Measurements from ENCODE around the gene PARP2. TPM values are rescaled to one million over a fixed set of nuclear protein-coding genes. Genes with fewer than 3 reads are reported as not detected.
"Not testable (repeated sequence)": the region's sequence is repeated elsewhere in the genome, so short reads cannot be mapped to it uniquely, and the experiment has no call there.

Gene PARP2
- total and polyA plus RNA-seq, 2 donors (not counting 1 experiment from before 2014, with no cell fraction given): 17.0 to 22.4 TPM

GRCh38 chr14:20350860-20351259, 7.4 kb downstream of the PARP2 start:
- Histone ChIP-seq H3K9ac (ENCODE audit: low read length) (no peak overlapping the region), H2AFZ (ENCODE audit: insufficient read depth, low read depth, low read length, poor library complexity, severe bottlenecking) (no peak overlapping the region), H4K20me1 (ENCODE audit: control insufficient read depth, insufficient read depth, low read length, poor library complexity, severe bottlenecking) (no peaks in the 10 kb centered on the region), H3K36me3 (replicated peaks in 1 of 2; ENCODE audit: control extremely low read depth in 1 of 2, control insufficient read depth in 1 of 2, extremely low read depth in 1 of 2, insufficient read depth in 2 of 2, low read length in 1 of 2) (peaks cover 10 to 34% of the 10 kb centered on the region in 2 experiments), H3K79me2 (ENCODE audit: control insufficient read depth, insufficient read depth, low read length) (peaks cover 7% of the 10 kb centered on the region), H3K4me3 (ENCODE audit: control extremely low read depth in 1 of 5, extremely low read depth in 1 of 5, insufficient read depth in 1 of 5, low read depth in 2 of 5, low read length in 4 of 5) (no peak overlapping the region), H3K4me1 (ENCODE audit: control insufficient read depth in 2 of 2, insufficient read depth in 2 of 2, low read length in 2 of 2) (no peaks in the 10 kb centered on the region), H3K9me3 (ENCODE audit: control extremely low read depth in 1 of 3, control insufficient read depth in 2 of 3, insufficient read depth in 1 of 3, low read length in 2 of 3) (no peaks in the 10 kb centered on the region), H3K4me2 (replicated peaks; ENCODE audit: low read depth, low read length, poor library complexity, severe bottlenecking) (no peak overlapping the region), H3K27ac (ENCODE audit: low read length in 2 of 2) (no peak overlapping the region), H3K27me3 (replicated peaks in 1 of 4; ENCODE audit: control extremely low read depth in 1 of 4, control insufficient read depth in 3 of 4, insufficient read depth in 4 of 4, low read length in 3 of 4) (no peaks in the 10 kb centered on the region)
- TF ChIP-seq EZH2 (IDR thresholded peaks at IDR 0.05; ENCODE audit: borderline replicate concordance, insufficient read depth, low read depth, low read length, poor library complexity, severe bottlenecking): no peak
- TF ChIP-seq, protein P1, sequence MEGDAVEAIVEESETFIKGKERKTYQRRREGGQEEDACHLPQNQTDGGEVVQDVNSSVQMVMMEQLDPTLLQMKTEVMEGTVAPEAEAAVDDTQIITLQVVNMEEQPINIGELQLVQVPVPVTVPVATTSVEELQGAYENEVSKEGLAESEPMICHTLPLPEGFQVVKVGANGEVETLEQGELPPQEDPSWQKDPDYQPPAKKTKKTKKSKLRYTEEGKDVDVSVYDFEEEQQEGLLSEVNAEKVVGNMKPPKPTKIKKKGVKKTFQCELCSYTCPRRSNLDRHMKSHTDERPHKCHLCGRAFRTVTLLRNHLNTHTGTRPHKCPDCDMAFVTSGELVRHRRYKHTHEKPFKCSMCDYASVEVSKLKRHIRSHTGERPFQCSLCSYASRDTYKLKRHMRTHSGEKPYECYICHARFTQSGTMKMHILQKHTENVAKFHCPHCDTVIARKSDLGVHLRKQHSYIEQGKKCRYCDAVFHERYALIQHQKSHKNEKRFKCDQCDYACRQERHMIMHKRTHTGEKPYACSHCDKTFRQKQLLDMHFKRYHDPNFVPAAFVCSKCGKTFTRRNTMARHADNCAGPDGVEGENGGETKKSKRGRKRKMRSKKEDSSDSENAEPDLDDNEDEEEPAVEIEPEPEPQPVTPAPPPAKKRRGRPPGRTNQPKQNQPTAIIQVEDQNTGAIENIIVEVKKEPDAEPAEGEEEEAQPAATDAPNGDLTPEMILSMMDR (IDR thresholded peaks at IDR 0.05): no peak
- intact Hi-C loops (cut with micrococcal nuclease): no loop called here
- ATAC-seq (ENCODE audit: low read depth) (no peak), DNase-seq (no peak)
- ChIA-PET CTCF (interaction anchor here (1.3 to 4.2 kb wide), 2 partner anchors 11 to 24 kb away, joined by 3 to 36 read pairs; no protein-coding TSS in a partner anchor), POLR2A (no interaction called here)
- Mint-ChIP-seq H3K4me1 (no peaks in the 10 kb centered on the region), H3K27ac (peak overlapping the region; percentile 43), H3K9me3 (ENCODE audit: insufficient read depth) (no peaks in the 10 kb centered on the region), H3K27me3 (no peaks in the 10 kb centered on the region), H3K4me3 (no peak overlapping the region)

DNA sequence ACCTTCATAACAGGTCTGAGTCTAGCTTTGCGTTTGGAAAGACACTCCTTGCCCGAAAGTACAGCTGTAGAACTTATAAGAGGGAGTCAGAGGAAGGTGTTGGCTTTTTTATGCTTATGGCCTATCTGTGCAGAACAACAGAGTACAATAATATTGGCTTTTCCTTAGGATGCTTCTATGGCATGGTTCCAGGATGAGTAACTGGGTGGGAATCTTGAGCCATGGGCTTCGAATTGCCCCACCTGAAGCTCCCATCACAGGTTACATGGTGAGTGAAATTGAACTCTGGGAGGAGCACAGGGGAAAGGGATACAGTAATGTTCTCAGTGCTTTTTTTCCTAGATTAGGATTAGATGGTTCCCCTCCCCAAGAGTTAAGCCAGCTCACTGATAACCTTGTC, 13.0 kb downstream of the PARP2 start:
- Histone ChIP-seq H3K36me3 (replicated peaks in 1 of 2; ENCODE audit: control extremely low read depth in 1 of 2, control insufficient read depth in 1 of 2, extremely low read depth in 1 of 2, insufficient read depth in 2 of 2, low read length in 1 of 2) (peaks cover 12 to 43% of the 10 kb centered on the region in 2 experiments), H3K4me3 (ENCODE audit: control extremely low read depth in 1 of 5, extremely low read depth in 1 of 5, insufficient read depth in 1 of 5, low read depth in 2 of 5, low read length in 4 of 5) (no peak overlapping the region), H3K4me2 (replicated peaks; ENCODE audit: low read depth, low read length, poor library complexity, severe bottlenecking) (no peak overlapping the region), H3K27me3 (replicated peaks in 1 of 4; ENCODE audit: control extremely low read depth in 1 of 4, control insufficient read depth in 3 of 4, insufficient read depth in 4 of 4, low read length in 3 of 4) (no peaks in the 10 kb centered on the region), H3K9ac (ENCODE audit: low read length) (no peak overlapping the region), H3K4me1 (ENCODE audit: control insufficient read depth in 2 of 2, insufficient read depth in 2 of 2, low read length in 2 of 2) (no peaks in the 10 kb centered on the region), H2AFZ (ENCODE audit: insufficient read depth, low read depth, low read length, poor library complexity, severe bottlenecking) (no peak overlapping the region), H3K9me3 (ENCODE audit: control extremely low read depth in 1 of 3, control insufficient read depth in 2 of 3, insufficient read depth in 1 of 3, low read length in 2 of 3) (no peaks in the 10 kb centered on the region), H3K27ac (ENCODE audit: low read length in 2 of 2) (no peak overlapping the region), H3K79me2 (ENCODE audit: control insufficient read depth, insufficient read depth, low read length) (no peaks in the 10 kb centered on the region), H4K20me1 (ENCODE audit: control insufficient read depth, insufficient read depth, low read length, poor library complexity, severe bottlenecking) (no peaks in the 10 kb centered on the region)
- TF ChIP-seq, protein P1 (IDR thresholded peaks at IDR 0.05): no peak
- TF ChIP-seq EZH2 (IDR thresholded peaks at IDR 0.05; ENCODE audit: borderline replicate concordance, insufficient read depth, low read depth, low read length, poor library complexity, severe bottlenecking): no peak
- intact Hi-C loops (cut with micrococcal nuclease): no loop called here
- 86% methylated on average over 2 of the region's 3 CpGs for WGBS (ENCODE audit: insufficient coverage)
- H3K9me3 Mint-ChIP-seq (ENCODE audit: insufficient read depth): no peaks in the 10 kb centered on the region
- H3K4me1 Mint-ChIP-seq: peaks cover 6% of the 10 kb centered on the region
- DNase-seq (no peak), ATAC-seq (ENCODE audit: low read depth) (no peak)
- ChIA-PET POLR2A (interaction anchor here (0.6 kb wide), 1 partner anchor 11 kb away, joined by 4 read pairs; no protein-coding TSS in a partner anchor), CTCF (interaction anchor here (1.2 kb wide), 1 partner anchor 58 kb away, joined by 3 read pairs; no protein-coding TSS in a partner anchor)
- no peak overlapping the region for H3K4me3 Mint-ChIP-seq
- H3K27me3 Mint-ChIP-seq: no peaks in the 10 kb centered on the region
- H3K27ac Mint-ChIP-seq: no peak overlapping the region

DNA sequence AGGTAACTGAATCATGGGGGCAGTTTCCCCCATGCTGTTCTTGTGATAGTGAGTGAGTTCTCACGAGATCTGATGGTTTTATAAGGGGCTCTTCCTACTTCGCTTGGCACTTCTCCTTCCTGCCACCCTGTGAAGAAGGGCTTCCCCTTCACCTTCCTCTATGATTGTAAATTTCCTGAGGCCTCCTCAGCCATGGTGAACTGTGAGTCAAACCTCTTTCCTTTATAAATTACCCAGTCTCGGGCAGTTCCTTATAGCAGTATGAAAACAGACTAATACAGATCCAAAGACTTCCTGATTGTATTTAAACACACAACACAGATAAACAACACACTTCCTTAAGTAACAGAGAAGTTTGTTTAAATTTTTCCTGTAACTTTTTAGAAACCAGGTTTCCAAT, 15.0 kb downstream of the PARP2 start:
- H3K27me3 Mint-ChIP-seq; H3K9ac ChIP-seq (ENCODE audit: low read length); CTCF ChIA-PET; H3K9me3 ChIP-seq (ENCODE audit: control extremely low read depth in 1 of 3, control insufficient read depth in 2 of 3, insufficient read depth in 1 of 3, low read length in 2 of 3); H3K4me2 ChIP-seq (replicated peaks; ENCODE audit: low read depth, low read length, poor library complexity, severe bottlenecking); H3K9me3 Mint-ChIP-seq (ENCODE audit: insufficient read depth); DNase-seq; POLR2A ChIA-PET; H3K79me2 ChIP-seq (ENCODE audit: control insufficient read depth, insufficient read depth, low read length); H3K4me1 ChIP-seq (ENCODE audit: control insufficient read depth in 2 of 2, insufficient read depth in 2 of 2, low read length in 2 of 2); H3K27me3 ChIP-seq (replicated peaks in 1 of 4; ENCODE audit: control extremely low read depth in 1 of 4, control insufficient read depth in 3 of 4, insufficient read depth in 4 of 4, low read length in 3 of 4); ATAC-seq (ENCODE audit: low read depth); H2AFZ ChIP-seq (ENCODE audit: insufficient read depth, low read depth, low read length, poor library complexity, severe bottlenecking); H3K4me3 ChIP-seq (ENCODE audit: control extremely low read depth in 1 of 5, extremely low read depth in 1 of 5, insufficient read depth in 1 of 5, low read depth in 2 of 5, low read length in 4 of 5); H3K4me3 Mint-ChIP-seq; H4K20me1 ChIP-seq (ENCODE audit: control insufficient read depth, insufficient read depth, low read length, poor library complexity, severe bottlenecking); H3K4me1 Mint-ChIP-seq; intact Hi-C loops (cut with micrococcal nuclease): not testable (repeated sequence)
- 30% methylated on average over 2 of the region's 3 CpGs for WGBS (ENCODE audit: insufficient coverage)
- H3K27ac Mint-ChIP-seq: peak overlapping the region; percentile 38
- peak overlapping the region in 1 of 2 donors; percentile 48 for H3K27ac ChIP-seq (ENCODE audit: low read length in 2 of 2)
- peaks cover 12 to 46% of the 10 kb centered on the region in 2 experiments for H3K36me3 ChIP-seq (replicated peaks in 1 of 2; ENCODE audit: control extremely low read depth in 1 of 2, control insufficient read depth in 1 of 2, extremely low read depth in 1 of 2, insufficient read depth in 2 of 2, low read length in 1 of 2)

Data from B cell (primary cell).